OCI-LY7 (cell line): ENCODE results near the gene MYOM3. TPM values are rescaled to one million over a fixed set of nuclear protein-coding genes. Genes with fewer than 3 reads are reported as not detected.

Experiments used
- BruUV-seq: library from RNA; stranded (reverse); fragments of 400-500 nt; replicated peaks from 2 replicates; lab custom pipeline; 2021; lab: Mats Ljungman, UMichigan
- CTCF ChIA-PET: fragments of 300-600 bp; sonication (Branson Sonifier 250); formaldehyde crosslinking; loops from one replicate; lab custom pipeline; 2022; ENCODE audit warnings: antibody characterized with exemption; ENCODE audit not compliant: unreplicated experiment; lab: Charles Lee
- POLR2A ChIA-PET: fragments of 300-600 bp; sonication (Branson Sonifier 250); formaldehyde crosslinking; loops from one replicate; lab custom pipeline; 2022; ENCODE audit warnings: antibody characterized with exemption; lab: Charles Lee
- DNase-seq: peaks from one replicate; pipeline ENCODE4 v3.0.0-alpha.2; 2015; ENCODE audit warnings: low spot score
- H2AFZ ChIP-seq: fragments of 200-600 bp; sonication (generic), shearing (Covaris generic); 2 replicates; pipeline ENCODE4 v1.6.1; 2014; ENCODE audit warnings: mild to moderate bottlenecking, antibody characterized with exemption, low read length, moderate library complexity
- H3K27ac ChIP-seq: fragments of 200-600 bp; sonication (generic); 2 replicates; pipeline ENCODE4 v1.5.1; 2014; ENCODE audit warnings: mixed run types, low read depth, mild to moderate bottlenecking, moderate library complexity, low read length, inconsistent platforms; ENCODE audit not compliant: poor library complexity, severe bottlenecking
- H3K36me3 ChIP-seq: fragments of 200-600 bp; sonication (generic); 2 replicates; pipeline ENCODE4 v1.6.1; 2014; ENCODE audit warnings: mild to moderate bottlenecking, antibody characterized with exemption, low read length, moderate library complexity, mixed read lengths; ENCODE audit not compliant: insufficient read depth
- H3K4me1 ChIP-seq: fragments of 200-600 bp; sonication (generic); 2 replicates; pipeline ENCODE4 v1.5.1; 2014; ENCODE audit warnings: mild to moderate bottlenecking, low read length; ENCODE audit not compliant: insufficient read depth, poor library complexity, severe bottlenecking
- H3K4me2 ChIP-seq: fragments of 200-600 bp; sonication (generic); 2 replicates; pipeline ENCODE4 v1.6.1; 2014; ENCODE audit warnings: mild to moderate bottlenecking, low read length
- H3K4me3 ChIP-seq: fragments of 200-600 bp; sonication (generic); 2 replicates; pipeline ENCODE4 v1.5.1; 2014; ENCODE audit warnings: mild to moderate bottlenecking, low read depth, low read length; ENCODE audit not compliant: poor library complexity, severe bottlenecking
- H3K79me2 ChIP-seq: fragments of 200-600 bp; sonication (generic); 2 replicates; pipeline ENCODE4 v1.6.1; 2016; ENCODE audit warnings: low read depth, mild to moderate bottlenecking, low read length, moderate library complexity, mixed read lengths; ENCODE audit not compliant: insufficient read depth
- H3K9me2 ChIP-seq: fragments of 200-600 bp; sonication (generic); 2 replicates; pipeline ENCODE4 v1.6.1; 2016; ENCODE audit warnings: mild to moderate bottlenecking, low read length, mixed read lengths; ENCODE audit not compliant: insufficient read depth
- H3K9me3 ChIP-seq: fragments of 200-600 bp; sonication (generic); 2 replicates; pipeline ENCODE4 v1.6.1; 2014; ENCODE audit warnings: mild to moderate bottlenecking, mixed run types, low read length, mixed read lengths
- H4K20me1 ChIP-seq: fragments of 200-600 bp; sonication (generic); 2 replicates; pipeline ENCODE4 v1.6.1; 2014; ENCODE audit warnings: mild to moderate bottlenecking, antibody characterized with exemption, low read length, moderate library complexity, mixed read lengths; ENCODE audit not compliant: insufficient read depth
- CTCF ChIP-seq: fragments of 200-600 bp; sonication (generic); conservative IDR thresholded peaks from 2 replicates; pipeline ENCODE4 v1.5.1; 2014; ENCODE audit warnings: mild to moderate bottlenecking, antibody characterized with exemption, low read length, moderate library complexity, mixed read lengths
- EZH2phosphoT487 ChIP-seq: fragments of 200-600 bp; sonication (generic); IDR thresholded peaks from 2 replicates; pipeline ENCODE4 v1.6.1; 2018; ENCODE audit warnings: low read depth, borderline replicate concordance, mild to moderate bottlenecking, mixed run types, antibody characterized with exemption, low read length, moderate library complexity, mixed read lengths
- intact Hi-C: fragments of 100-400 bp; cut with micrococcal nuclease; formaldehyde crosslinking; loops from one replicate; pipeline ENCODE4 v1.10.0; 2022; ENCODE audit not compliant: unreplicated experiment
- total RNA-seq, 2 experiments: library from RNA; depleted of rRNA in 1 of 2; stranded (reverse); fragments of >200 nt in 1 of 2; shearing (Covaris generic) in 1 of 2; gene quantifications; 2 replicates each; pipeline ENCODE4 v1.2.3, GENCODE V29; 2014 to 2022

The MYOM3 gene
- total RNA-seq, 2 experiments from 2014 or later = not detected

- Histone ChIP-seq H3K27ac (no peak overlapping the region), H3K9me3 (no peaks in the 10 kb centered on the region), H2AFZ (no peak overlapping the region), H3K4me1 (no peaks in the 10 kb centered on the region), H3K4me3 (no peak overlapping the region), H4K20me1 (no peaks in the 10 kb centered on the region), H3K9me2 (no peaks in the 10 kb centered on the region), H3K4me2 (no peak overlapping the region), H3K36me3 (no peaks in the 10 kb centered on the region), H3K79me2 (no peaks in the 10 kb centered on the region)
- ChIA-PET POLR2A (no interaction called here), CTCF (no interaction called here)
- DNase-seq = no peak
- intact Hi-C loops = no loop called here
- TF ChIP-seq EZH2phosphoT487 = no peak
- no peak for TF ChIP-seq CTCF
- no TSS peak for BruUV-seq
Measured at GRCh38 chr1:24122776-24123175, 10.8 kb upstream of the MYOM3 start.

- POLR2A ChIA-PET = interaction anchor here (1.2 kb wide), 1 partner anchor 9 kb away, joined by 3 read pairs; no protein-coding TSS in a partner anchor
- BruUV-seq = no TSS peak
- Histone ChIP-seq H3K36me3 (no peaks in the 10 kb centered on the region), H3K9me3 (no peaks in the 10 kb centered on the region), H3K4me1 (no peaks in the 10 kb centered on the region), H2AFZ (no peak overlapping the region), H3K4me3 (no peak overlapping the region), H3K79me2 (no peaks in the 10 kb centered on the region), H3K9me2 (no peaks in the 10 kb centered on the region), H3K4me2 (no peak overlapping the region), H3K27ac (no peak overlapping the region), H4K20me1 (no peaks in the 10 kb centered on the region)
- CTCF ChIA-PET = no interaction called here
- DNase-seq = no peak
- TF ChIP-seq CTCF = no peak
- no peak for TF ChIP-seq EZH2phosphoT487
- intact Hi-C loops = no loop called here
Measured at GRCh38 chr1:24121406-24121805, 9.5 kb upstream of the MYOM3 start.

GRCh38 chr1:24120965-24121364 lies 9.0 kb upstream of the MYOM3 start:
- no peaks in the 10 kb centered on the region for H3K36me3 ChIP-seq
- intact Hi-C loops = no loop called here
- TF ChIP-seq EZH2phosphoT487 (no peak), CTCF (no peak)

More at GRCh38 chr1:24120965-24121364, 9.0 kb upstream of the MYOM3 start:
- BruUV-seq = no TSS peak
- ChIA-PET CTCF (no interaction called here), POLR2A (interaction anchor here (0.5 kb wide), 1 partner anchor 68 kb away, joined by 3 read pairs; no protein-coding TSS in a partner anchor)
- no peak overlapping the region for H3K4me2 ChIP-seq
- H4K20me1 ChIP-seq = no peaks in the 10 kb centered on the region
- no peaks in the 10 kb centered on the region for H3K4me1 ChIP-seq
- no peaks in the 10 kb centered on the region for H3K9me3 ChIP-seq
- no peak overlapping the region for H2AFZ ChIP-seq
- H3K79me2 ChIP-seq = no peaks in the 10 kb centered on the region
- no peak overlapping the region for H3K27ac ChIP-seq
- DNase-seq = no peak
- no peak overlapping the region for H3K4me3 ChIP-seq
- no peaks in the 10 kb centered on the region for H3K9me2 ChIP-seq
